Activated CD8-positive, alpha-beta memory T cell treated with anti-CD3 and anti-CD28 coated beads, Interleukin-2, amount 50 U/mL, for 1 hour (primary cell): ENCODE data around the gene MICAL1.
"Not testable (repeated sequence)": the region's sequence is repeated elsewhere in the genome, so short reads cannot be mapped to it uniquely, and the experiment has no call there.

Experiments used
- DNase-seq: peaks from one replicate; pipeline ENCODE4 v3.0.0-alpha.2; 2020; ENCODE audit errors: extremely low read depth

The MICAL1 gene

GRCh38 chr6:109475625-109476024 is 20.1 kb upstream of the MICAL1 start:
- no peak for DNase-seq

DNA sequence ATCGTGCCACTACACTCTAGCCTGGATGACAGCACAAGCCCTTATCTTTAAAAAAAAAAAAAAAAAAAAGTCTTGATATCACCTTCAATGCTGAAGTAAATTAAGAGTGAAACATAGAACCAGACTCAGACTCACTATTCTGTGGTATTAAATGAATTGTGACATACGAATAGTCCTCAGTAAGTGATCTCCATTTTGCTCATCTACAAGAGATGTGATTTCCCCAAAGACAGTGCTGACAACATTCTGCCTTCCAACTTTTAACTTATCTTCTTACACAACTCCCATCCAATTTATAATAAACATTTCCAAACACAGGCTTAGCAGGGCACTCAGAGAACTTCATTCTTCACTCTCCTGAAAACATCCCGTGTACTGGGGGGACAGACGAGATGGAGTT is 19.4 kb upstream of the MICAL1 start:
- no peak for DNase-seq

DNA sequence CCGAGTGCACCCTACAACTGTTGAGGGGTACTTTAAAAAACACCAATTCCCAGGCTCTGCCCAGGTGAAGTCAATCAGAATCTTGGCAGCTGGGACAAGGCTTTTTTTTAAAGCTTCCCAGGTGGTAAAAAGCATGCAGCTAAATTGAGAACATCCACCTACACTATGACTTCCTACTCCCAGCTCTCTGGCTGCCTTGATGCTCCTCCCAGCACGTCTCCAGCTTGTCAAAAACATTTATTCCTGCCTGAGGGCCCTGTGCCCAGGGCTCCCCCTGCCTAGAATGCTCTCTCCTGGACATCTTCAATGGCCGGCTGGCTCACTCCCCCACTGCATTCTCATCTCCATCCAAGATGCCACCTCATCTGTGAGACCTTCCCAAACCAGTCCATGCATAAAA is 17.5 kb upstream of the MICAL1 start:
- DNase-seq: no peak

DNA sequence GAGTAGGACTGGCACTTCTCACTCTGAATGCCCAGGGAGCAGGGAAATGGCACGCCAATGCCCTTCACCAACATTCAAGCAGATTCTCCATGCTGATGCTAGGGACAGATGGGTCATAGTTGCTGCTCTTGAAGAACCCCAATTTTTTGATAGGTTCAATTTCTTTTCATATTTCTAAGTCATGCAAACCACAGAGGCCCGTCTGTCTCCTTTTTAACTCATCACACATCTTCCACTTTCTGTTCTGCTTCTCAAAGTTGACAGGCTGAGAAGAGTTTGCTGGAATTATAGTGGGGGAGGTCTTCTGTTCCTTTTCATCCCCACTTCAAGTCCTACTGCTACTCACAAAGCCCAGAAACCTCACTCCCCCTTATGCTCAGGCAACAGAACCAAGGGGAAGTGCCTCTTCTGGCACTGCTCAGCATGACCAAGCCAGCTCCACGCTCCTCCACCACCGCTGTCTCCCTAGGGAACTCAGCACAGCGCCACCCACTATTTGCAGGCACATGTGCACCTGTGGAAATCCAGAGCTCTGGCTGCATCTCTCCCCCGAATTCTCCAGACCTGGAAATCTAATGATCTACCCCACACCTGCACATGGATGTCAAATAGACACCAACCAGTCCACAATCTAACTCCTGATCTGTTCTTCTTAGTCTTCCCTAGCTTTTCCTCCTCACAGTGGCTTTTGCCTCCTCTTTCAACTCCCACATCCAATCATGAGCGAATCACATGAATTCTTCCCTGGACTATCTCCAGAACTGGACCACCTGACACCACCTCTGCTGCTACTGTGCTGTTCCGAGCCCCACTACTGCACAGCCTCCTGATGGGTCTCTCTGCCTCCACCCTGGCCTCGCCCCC is 16.8 kb upstream of the MICAL1 start:
- no peak for DNase-seq

GRCh38 chr6:109471105-109471810 is 15.7 kb upstream of the MICAL1 start:
- DNase-seq: no peak

DNA sequence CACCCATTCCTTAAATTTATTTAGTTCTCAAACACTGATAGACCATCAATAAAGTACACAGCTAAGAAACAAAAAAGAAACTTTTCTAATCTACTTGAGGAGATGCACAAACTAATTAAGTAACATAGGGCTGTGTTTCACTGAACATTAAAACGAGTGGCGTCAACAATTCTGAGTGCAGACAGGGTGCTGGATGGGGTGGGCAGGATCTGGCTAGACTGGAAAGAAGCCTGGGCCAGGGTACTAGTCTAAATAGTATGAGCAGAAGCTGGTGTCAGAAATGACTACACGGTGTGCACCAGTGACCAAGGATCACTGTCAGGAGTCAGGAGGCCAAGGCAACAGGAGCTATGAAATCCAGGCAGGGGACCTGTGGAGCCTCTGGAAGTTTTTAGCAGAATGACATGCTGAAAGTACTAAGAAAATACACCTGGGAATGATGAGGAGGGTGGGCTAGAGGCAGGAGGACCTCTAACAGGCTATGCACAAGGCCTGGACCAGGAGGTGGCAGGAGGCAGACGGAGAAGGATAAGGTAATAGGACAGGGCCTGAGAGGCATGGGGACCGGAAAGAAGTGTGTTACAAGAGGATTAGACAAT is 14.1 kb upstream of the MICAL1 start:
- DNase-seq: no peak

DNA sequence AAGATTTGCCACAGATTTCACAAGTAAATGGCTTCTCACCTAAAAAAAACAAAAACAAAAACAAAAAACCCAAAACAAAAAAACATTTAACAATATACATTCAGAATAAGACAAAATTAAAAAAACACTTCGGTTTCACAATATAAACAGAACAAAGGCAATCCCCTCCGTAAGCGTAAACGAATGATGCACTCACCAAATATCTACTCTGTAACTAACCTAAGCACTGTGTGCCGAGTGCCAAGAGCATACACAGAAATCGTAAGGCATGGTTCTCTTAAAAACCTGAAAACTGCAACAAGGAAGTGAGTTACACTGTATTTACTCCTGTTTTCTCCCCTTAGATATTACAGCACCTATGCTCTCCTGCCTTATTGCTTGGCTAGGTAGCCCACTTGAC is 12.1 kb upstream of the MICAL1 start:
- no peak for DNase-seq

GRCh38 chr6:109466212-109466923 is 10.8 kb upstream of the MICAL1 start:
- DNase-seq: no peak

DNA sequence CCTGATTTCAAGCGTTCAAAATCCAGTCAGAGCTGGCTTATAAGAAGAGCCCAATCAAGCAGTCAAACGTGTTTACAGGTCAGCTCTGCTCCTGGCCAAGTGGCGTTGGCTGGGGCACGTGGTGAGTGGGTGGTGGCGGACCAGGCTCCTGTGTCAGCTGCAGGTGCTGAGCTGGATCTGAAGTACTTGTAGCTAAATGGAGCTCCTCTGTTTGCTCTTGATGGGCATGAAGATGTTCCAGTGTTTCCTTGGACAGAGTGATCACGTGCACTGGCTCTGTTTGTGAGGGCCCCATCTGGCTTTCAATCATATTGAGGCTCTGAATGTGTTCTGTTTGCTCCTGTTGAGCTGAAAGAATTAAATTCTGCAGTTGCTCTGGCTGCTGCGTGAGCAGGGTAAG is 10.2 kb upstream of the MICAL1 start:
- DNase-seq: no peak

- no peak for DNase-seq
Measured at GRCh38 chr6:109461733-109462526, 6.4 kb upstream of the MICAL1 start.

DNA sequence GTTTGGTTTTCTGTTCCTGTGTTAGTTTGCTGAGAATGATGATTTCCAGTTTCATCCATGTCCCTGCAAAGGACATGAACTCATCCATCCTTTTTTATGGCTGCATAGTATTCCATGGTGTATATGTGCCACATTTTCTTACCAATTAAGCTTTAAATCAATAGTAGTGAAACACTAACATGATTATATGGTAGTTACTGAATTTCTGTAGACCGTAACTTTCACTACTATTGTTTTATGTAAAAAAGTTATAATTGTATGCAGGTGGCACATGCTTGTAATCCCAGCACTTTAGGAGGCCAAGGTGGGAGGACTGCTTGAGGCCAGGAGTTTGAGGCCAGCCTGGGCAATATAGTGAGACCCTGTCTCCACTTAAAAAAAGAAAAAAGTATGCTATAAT is 5.6 kb upstream of the MICAL1 start:
- DNase-seq: not testable (repeated sequence)

DNA sequence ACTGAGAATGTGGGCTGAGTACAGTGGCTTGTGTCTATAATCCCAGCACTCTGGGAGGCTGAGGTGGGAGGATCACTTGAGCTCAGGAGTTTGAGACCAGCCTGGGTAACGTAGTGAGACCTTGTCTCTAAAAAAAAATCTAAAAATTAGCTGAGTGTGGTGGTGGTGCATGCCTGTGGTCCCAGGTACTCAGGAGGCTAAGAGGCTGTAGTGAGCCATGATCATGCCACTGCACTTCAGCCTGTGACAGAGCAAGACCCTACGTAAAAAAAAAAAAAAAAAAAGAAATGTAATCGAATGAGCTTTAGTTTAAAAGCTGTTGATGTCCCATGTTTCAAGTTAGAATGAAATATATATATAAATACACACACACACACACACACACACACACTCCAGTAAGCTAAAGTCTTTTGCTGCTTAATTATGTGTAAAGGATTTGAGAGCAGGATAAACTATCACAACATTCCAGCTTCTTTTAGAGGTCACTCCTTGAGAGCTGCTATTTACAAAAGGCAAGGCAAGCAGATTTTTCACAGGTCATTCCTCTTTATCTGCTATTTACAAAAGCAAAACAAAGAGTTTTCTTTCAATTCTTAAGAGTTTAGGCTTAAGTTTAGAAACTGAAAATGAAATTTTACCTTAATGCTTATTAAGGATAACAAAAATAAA is 4.7 kb upstream of the MICAL1 start:
- DNase-seq: no peak

DNA sequence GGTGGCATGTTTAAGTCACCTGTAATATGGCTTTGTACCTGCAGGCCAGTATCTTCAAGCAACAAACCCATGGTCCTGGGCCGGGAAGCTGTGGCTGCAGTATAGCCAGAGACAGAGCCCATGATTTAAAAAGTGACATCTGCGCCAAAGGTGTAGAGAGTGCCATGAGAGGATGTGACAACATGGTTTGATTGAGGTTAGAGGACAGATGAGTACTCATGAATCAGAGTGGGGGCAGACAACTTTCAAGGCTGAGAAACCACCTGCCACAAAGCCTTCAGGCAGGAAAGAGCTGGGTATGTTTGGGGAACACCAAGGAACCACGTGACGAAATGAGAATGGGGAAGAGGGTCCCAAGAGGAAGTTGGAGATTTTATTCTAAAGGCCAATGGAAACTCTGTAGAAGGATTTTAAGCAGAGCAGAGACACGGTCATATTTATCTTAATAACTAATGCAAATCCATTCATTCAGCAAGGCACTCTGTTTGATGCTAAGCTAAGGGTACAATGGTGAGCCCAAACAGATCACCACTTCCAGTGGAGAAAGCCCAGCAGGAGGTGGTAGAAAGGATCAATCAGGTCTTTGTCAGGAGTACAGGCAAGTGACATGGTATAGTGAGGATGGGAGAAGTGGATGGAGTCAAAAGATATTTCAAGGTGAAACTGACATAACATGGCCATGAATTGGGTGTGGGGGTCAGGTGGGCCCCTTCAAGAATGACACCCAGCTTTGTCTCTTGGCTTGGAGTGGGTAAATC is 3.4 kb upstream of the MICAL1 start:
- DNase-seq: no peak

DNA sequence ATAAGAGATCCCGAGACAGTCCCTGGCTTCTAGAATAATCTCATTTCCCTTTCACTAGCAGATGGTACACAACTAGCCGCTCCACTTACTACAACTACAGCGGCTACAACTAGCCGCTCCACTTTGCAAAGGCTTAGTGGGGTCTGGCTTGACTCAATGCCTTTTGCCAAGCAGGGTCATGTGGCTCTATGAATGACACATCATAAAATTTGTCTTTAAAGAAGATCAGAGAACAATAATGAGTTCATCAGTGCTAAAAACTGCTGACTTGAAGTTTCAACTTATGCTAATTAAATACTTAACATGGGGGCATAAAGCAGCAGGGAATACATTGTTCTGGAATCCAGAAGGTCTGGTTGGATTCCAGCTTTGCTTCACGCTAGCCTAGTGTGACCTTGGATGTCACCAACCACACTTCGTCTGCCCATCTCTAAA is 2.0 kb upstream of the MICAL1 start:
- DNase-seq: no peak

- DNase-seq: no peak
Measured at GRCh38 chr6:109456710-109457561, 1.4 kb upstream of the MICAL1 start.

DNA sequence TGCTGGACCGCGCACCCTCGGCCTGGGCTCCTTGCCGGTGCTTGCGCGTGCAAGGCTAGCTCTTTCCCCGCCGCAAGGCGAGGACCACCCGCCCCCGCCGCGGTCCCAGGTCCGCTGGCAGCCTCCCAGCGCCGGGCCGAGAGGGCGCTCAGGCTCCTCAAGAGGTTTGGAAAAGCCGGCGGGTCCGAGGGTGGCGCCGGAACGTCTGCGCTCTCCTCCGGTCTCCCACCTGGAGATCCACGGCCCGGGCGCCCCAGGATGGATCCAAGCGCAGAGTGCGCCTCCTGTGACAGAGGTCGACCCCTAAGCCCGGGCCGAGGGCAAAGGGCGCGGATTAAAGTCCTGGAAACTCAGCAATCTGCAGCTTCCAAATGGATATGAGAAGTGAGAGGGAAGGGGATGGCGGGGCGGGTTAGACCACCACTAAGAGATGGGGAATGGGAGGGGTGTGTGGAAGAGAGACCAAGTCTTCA is 575 bp upstream of the MICAL1 start:
- no peak for DNase-seq

GRCh38 chr6:109454496-109455436 is 806 bp downstream of the MICAL1 start:
- DNase-seq: peak; percentile 77
